GM19468 (cell line): ENCODE measurements around the gene POFUT2.

Experiments used
- ATAC-seq: cut with Tn5 transposase; IDR thresholded peaks from one replicate; pipeline ENCODE4 v1.9.1; 2021; ENCODE audit warnings: mild to moderate bottlenecking, moderate library complexity, moderate number of reproducible peaks; ENCODE audit not compliant: unreplicated experiment; ENCODE audit errors: extremely low read depth

POFUT2 gene

GRCh38 chr21:45228656-45229240 lies 58.9 kb downstream of the POFUT2 start:
- no peak for ATAC-seq

- no peak for ATAC-seq
Observed at GRCh38 chr21:45228171-45228641, 59.5 kb downstream of the POFUT2 start.

- ATAC-seq, result no peak
Observed at GRCh38 chr21:45227735-45228134, 60.0 kb downstream of the POFUT2 start.

GRCh38 chr21:45226540-45227326 lies 61.0 kb downstream of the POFUT2 start:
- no peak for ATAC-seq

DNA sequence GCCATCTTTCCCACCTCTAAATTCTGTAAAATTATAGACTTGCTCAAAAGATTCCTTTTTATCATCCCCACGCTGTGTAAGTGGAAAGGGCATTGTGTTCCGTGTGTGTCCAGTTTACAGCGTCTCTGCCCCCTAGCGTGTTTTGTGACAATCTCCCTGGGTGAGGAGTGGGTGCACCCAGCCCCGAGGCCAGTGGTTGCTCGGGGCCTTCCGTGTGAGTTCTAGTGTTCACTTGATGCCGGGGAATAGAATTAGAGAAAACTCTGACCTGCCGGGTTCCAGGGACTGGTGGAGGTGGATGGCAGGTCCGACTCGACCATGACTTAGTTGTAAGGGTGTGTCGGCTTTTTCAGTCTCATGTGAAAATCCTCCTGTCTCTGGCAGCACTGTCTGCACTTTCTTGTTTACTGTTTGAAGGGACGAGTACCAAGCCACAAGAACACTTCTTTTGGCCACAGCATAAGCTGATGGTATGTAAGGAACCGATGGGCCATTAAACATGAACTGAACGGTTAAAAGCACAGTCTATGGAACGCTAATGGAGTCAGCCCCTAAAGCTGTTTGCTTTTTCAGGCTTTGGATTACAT lies 61.9 kb downstream of the POFUT2 start:
- ATAC-seq, result no peak

DNA sequence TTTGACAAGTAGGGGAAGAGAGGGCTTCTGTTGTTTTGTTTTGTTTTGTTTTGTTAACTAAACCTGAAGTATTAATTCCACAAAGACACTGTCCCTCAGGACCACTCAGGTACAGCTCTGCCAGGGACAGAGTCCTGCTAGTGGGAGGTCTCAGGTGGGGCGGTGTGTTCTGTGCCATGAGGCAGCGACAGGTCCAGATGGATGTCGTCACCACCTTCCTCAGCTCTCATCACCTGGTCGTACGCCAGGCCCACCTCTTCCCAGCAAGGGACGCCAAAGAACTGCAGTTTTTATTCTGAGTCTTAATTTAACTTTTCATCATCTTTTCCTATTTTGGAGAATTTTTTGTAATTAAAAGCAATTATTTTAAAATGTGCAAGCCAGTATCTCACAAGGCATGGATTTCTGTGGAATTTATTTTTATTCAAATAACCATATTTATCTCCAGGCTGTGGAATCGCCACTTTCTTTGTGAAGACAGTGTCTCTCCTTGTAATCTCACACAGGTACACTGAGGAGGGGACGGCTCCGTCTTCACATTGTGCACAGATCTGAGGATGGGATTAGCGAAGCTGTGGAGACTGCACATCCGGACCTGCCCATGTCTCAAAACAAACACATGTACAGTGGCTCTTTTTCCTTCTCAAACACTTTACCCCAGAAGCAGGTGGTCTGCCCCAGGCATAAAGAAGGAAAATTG lies 62.5 kb downstream of the POFUT2 start:
- ATAC-seq, result no peak

- ATAC-seq, result no peak
Observed at GRCh38 chr21:45224189-45224938, 63.3 kb downstream of the POFUT2 start.

GRCh38 chr21:45223236-45224185 lies 64.2 kb downstream of the POFUT2 start:
- no peak for ATAC-seq

DNA sequence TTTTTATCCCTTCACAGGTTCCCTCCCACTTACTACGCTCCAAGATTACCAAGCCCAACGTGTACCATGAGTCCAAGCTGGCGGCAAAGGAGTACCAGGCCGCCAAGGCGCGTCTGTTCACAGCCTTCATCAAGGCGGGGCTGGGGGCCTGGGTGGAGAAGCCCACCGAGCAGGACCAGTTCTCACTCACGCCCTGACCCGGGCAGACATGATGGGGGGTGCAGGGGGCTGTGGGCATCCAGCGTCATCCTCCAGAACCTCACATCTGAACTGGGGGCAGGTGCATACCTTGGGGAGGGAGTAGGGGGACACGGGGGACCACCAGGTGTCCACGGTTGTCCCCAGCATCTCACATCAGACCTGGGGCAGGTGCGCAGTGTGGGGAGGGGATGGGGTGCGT lies 65.7 kb downstream of the POFUT2 start:
- ATAC-seq, result no peak

GRCh38 chr21:45220714-45221490 lies 66.8 kb downstream of the POFUT2 start:
- no peak for ATAC-seq

DNA sequence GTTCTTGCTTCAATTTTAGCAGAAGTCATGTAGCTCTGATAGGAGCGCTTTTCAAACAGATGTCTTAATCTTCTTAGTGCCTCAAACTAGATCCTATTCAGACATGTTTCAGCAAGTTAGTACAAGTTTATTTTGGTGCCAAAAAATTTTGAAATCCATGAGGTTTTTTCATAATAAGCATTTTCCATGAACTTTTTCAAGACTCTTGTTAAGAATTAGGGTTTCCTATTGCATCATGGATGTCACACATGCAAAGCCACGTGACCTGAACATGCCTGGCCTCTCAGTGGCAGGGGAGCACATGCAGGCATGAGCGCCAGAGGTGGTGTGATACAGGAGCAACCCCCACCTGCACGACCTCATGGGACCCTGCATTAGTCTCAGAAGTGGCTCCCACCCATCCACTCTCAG lies 67.6 kb downstream of the POFUT2 start:
- no peak for ATAC-seq

DNA sequence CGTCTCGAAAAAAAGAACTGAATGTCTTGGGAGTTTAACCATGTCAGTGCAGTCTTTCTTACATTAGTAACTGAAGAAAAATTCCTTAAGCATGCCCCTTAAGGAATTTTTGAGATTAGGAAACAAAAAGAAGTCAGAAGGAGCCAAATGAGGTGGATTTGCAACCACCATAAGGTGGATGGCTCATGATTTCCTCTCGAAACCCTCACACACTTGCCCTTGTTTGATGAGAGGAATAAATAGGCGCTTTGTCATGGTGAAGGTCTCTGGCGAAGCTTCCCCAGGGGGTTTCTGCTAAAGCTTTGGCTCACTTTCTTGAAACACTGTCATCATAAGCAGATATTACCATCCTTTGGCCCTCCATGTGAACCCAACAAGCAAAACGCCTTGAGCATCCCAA lies 68.2 kb downstream of the POFUT2 start:
- ATAC-seq, result no peak

DNA sequence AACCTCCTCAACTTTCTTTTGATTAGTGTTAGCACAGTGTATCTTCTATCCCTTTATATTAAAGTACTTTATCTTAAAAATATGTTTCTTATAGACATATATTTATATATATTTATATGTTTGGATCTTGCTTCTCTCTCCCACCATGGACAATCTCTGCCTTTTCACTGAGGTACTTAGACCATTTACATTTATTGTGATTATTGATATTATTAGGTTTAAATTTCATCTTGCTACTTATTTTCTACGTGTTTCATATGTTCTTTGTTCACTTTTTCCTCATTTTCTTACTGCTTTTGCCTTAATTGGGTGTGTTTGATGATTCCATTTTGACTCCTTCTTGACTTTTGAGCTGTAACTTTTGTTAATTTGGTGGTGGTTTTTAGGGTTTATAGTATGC lies 70.7 kb downstream of the POFUT2 start:
- no peak for ATAC-seq

DNA sequence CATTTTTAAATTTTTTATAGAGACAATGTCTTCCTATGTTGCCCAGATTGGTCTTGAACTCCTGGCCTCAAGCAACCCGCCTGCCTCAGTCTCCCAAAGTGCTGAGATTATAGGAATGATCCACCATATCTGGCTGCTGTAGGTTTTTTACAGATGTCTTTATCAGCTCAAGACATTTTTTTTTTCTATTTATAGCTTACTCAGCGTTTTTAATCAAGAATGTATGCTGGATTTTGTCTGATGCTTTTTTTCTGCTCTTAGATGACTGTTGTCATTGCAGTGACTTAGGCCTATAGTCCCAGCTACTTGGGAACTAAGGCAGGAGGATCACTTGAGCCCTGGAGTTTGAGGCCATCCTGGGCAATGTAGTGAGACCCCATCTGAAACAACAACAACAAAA lies 72.5 kb downstream of the POFUT2 start:
- ATAC-seq, result no peak
